Tibial nerve (tissue), 4 donors: ENCODE data around the gene EPHA6. TPM values are rescaled to one million over a fixed set of nuclear protein-coding genes. Genes with fewer than 3 reads are reported as not detected.

ENCODE experiments used
- DNase-seq, 2 donors: peaks; one replicate each; pipeline ENCODE4 v3.0.0-alpha.2; 2019; ENCODE audit warnings: low spot score in 2 of 2
- H3K27ac ChIP-seq, 4 donors: fragments of 200-600 bp; sonication (generic) in 3 of 4; one replicate each; pipeline ENCODE4 v1.5.1; 2017 to 2019; ENCODE audit warnings: mild to moderate bottlenecking in 1 of 4
- H3K27me3 ChIP-seq, 2 donors: fragments of 200-600 bp; sonication (generic) in 1 of 2; one replicate each; pipeline versions ENCODE4 v1.5.1 to v1.6.0; 2017 to 2019
- H3K36me3 ChIP-seq, 3 donors: fragments of 200-600 bp; sonication (generic); one replicate each; pipeline ENCODE4 v1.5.1; 2018 to 2019
- H3K4me1 ChIP-seq, 4 donors: fragments of 200-600 bp; sonication (generic) in 3 of 4; one replicate each; pipeline ENCODE4 v1.5.1; 2017 to 2019
- H3K4me3 ChIP-seq, 4 donors: fragments of 200-600 bp; sonication (generic) in 3 of 4; one replicate each; pipeline ENCODE4 v1.5.1; 2017 to 2019; ENCODE audit warnings: mild to moderate bottlenecking in 1 of 4, moderate library complexity in 1 of 4
- H3K9me3 ChIP-seq, 4 donors: fragments of 200-600 bp; sonication (generic) in 3 of 4; one replicate each; pipeline ENCODE4 v1.5.1; 2017 to 2019
- EP300 ChIP-seq, 2 donors: sonication (generic); formaldehyde crosslinking; IDR thresholded peaks; one replicate each; pipeline ENCODE4 v1.6.1; 2017; ENCODE audit warnings: antibody characterized with exemption in 2 of 2, mild to moderate bottlenecking in 1 of 2
- POLR2A ChIP-seq, 2 donors: fragments of 450-650 bp; IDR thresholded peaks; one replicate each; pipeline ENCODE4 v1.6.1; 2017; ENCODE audit warnings: antibody characterized with exemption in 2 of 2, mild to moderate bottlenecking in 2 of 2, moderate library complexity in 2 of 2
- WGBS, 2 donors: methylation state at CpG; one replicate each; pipeline ENCODE4 v1.1.5; 2018; 5-methylcytosine and 5-hydroxymethylcytosine counted together
- total RNA-seq, 4 donors: library from RNA; depleted of rRNA; stranded (reverse); fragments of >200 nt; gene quantifications; one replicate each; pipeline ENCODE4 v1.1.0, GENCODE V29; 2016
- TF ChIP-seq, protein P1 (sequence below), 5 experiments: fragments of 200-600 bp in 3 of 5; fragments of 450-650 bp in 2 of 5; sonication (generic) in 3 of 5; IDR thresholded peaks; one replicate each; pipeline ENCODE4 v1.5.1; 2016 to 2019; ENCODE audit warnings: antibody characterized with exemption in 5 of 5, mild to moderate bottlenecking in 3 of 5, moderate library complexity in 2 of 5

Gene EPHA6
- total RNA-seq, 4 donors from 2014 or later: 0.30 to 1.3 (median 0.61) TPM

DNA sequence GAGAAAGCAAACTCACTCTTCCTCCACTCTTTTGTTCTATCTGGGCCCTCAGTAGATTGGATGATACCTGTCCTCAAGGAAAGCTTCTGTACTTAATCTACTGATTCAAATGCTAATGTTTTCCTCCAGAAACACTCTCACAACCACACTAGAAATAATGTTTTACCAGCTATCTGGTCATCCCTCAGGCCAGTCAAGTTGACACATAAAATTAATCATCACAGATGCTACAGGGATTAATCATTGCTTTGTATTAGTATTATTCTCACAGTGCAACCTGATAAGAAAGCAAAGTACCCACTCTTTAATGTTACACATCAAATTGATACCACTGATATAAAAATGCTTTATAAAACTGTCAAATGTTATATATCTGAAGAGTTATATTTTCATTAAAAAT is 897.3 kb downstream of the EPHA6 start:
- Histone ChIP-seq H3K36me3 (no peaks in the 10 kb centered on the region), H3K27ac (no peak overlapping the region), H3K4me1 (no peaks in the 10 kb centered on the region), H3K9me3 (no peaks in the 10 kb centered on the region), H3K27me3 (no peaks in the 10 kb centered on the region), H3K4me3 (no peak overlapping the region)
- no peak for DNase-seq
- TF ChIP-seq, protein P1, sequence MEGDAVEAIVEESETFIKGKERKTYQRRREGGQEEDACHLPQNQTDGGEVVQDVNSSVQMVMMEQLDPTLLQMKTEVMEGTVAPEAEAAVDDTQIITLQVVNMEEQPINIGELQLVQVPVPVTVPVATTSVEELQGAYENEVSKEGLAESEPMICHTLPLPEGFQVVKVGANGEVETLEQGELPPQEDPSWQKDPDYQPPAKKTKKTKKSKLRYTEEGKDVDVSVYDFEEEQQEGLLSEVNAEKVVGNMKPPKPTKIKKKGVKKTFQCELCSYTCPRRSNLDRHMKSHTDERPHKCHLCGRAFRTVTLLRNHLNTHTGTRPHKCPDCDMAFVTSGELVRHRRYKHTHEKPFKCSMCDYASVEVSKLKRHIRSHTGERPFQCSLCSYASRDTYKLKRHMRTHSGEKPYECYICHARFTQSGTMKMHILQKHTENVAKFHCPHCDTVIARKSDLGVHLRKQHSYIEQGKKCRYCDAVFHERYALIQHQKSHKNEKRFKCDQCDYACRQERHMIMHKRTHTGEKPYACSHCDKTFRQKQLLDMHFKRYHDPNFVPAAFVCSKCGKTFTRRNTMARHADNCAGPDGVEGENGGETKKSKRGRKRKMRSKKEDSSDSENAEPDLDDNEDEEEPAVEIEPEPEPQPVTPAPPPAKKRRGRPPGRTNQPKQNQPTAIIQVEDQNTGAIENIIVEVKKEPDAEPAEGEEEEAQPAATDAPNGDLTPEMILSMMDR (IDR thresholded peaks at IDR 0.05): no peak
- TF ChIP-seq POLR2A (IDR thresholded peaks at IDR 0.05) (no peak), EP300 (IDR thresholded peaks at IDR 0.05) (no peak)

DNA sequence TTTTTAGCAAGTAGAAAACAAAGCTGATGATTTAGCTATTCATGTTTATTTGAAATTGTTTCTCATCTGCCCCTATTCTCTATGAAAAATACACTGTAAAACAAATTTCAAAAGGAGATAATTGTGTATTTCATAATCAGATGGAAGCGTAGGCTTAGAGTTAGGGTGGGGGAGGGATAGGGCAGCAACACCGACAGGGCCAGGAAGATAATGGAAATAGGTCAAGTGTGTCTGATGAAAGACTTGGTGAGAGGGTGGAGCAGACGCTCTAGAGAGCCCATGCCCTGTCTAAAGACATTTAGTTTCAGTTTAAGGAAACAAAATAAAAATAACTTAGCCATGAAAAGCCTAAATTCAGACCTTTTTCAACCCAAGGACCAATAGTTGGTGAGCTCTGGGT is 898.5 kb downstream of the EPHA6 start:
- no peaks in the 10 kb centered on the region for H3K9me3 ChIP-seq
- DNase-seq: no peak
- no peaks in the 10 kb centered on the region for H3K36me3 ChIP-seq
- TF ChIP-seq, protein P1 (IDR thresholded peaks at IDR 0.05): no peak
- TF ChIP-seq EP300 (IDR thresholded peaks at IDR 0.05) (no peak), POLR2A (IDR thresholded peaks at IDR 0.05) (no peak)
- H3K4me1 ChIP-seq: no peaks in the 10 kb centered on the region
- no peak overlapping the region for H3K27ac ChIP-seq
- WGBS, 2 donors: 37 to 41% methylated on average over 3 of the region's 3 CpGs
- H3K4me3 ChIP-seq: no peak overlapping the region
- H3K27me3 ChIP-seq: no peaks in the 10 kb centered on the region

DNA sequence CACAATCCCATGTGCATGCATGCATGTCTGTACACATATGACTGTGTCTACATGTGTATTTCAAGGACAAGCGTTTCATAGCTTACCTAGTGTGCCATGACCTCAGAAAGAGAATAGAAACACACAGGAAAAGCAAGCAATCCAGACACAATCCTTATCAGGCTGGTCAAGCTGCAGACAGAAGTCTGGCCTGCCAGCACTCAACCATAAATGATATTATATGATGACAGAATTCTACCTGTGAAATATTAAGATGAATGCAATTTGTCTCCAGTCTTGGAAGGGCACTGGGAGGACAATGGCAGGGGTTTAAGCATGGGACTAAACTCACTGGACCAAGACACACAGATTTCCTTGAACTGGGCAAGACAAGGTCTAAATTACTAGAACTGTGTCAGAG is 899.2 kb downstream of the EPHA6 start:
- H3K4me3 ChIP-seq: no peak overlapping the region
- no peaks in the 10 kb centered on the region for H3K27me3 ChIP-seq
- H3K9me3 ChIP-seq: no peaks in the 10 kb centered on the region
- DNase-seq: no peak
- WGBS, 2 donors: 75 to 89% methylated on average over 1 of the region's 1 CpG
- TF ChIP-seq, protein P1 (IDR thresholded peaks at IDR 0.05): no peak
- TF ChIP-seq POLR2A (IDR thresholded peaks at IDR 0.05) (no peak), EP300 (IDR thresholded peaks at IDR 0.05) (no peak)
- no peaks in the 10 kb centered on the region for H3K4me1 ChIP-seq
- no peaks in the 10 kb centered on the region for H3K36me3 ChIP-seq
- no peak overlapping the region for H3K27ac ChIP-seq

DNA sequence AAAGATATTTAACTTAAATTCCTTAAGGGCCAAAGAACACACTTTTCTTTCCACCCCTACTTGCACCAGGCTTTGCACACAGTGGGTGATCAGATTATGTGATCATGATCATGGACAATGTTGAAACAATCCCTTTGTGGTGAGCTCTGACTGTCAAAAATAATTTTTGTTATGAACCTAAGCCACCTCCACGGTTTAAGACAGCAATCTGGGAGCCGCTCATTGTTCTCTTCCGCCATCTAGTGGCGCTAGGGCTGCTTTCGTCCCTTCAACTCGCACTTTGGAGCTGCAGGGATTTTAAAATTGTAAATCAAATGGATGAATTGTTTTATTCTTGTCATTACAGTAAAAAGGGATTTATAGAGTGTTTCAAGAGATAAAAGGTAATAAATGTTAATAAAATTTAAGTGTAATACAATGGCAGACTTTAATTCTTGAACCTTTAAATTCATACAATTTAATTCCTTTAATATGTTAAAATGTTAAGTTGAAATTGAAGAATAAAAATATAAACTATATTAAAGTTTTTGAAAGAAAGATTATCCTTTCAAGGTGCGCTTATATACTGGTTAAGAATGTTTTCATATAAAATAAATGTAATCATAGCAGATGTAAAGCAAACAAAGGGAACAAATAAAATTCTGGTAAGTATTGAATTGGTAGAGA is 904.9 kb downstream of the EPHA6 start:
- Histone ChIP-seq H3K27me3 (no peaks in the 10 kb centered on the region), H3K36me3 (no peaks in the 10 kb centered on the region), H3K9me3 (no peaks in the 10 kb centered on the region), H3K27ac (no peak overlapping the region), H3K4me1 (no peaks in the 10 kb centered on the region), H3K4me3 (no peak overlapping the region)
- WGBS, 2 donors: 5 to 6% methylated on average over 7 of the region's 7 CpGs
- TF ChIP-seq, protein P1 (IDR thresholded peaks at IDR 0.05): peak; percentile 34 to 86 (median 83)
- TF ChIP-seq EP300 (IDR thresholded peaks at IDR 0.05): no peak
- DNase-seq: peak; percentile 17 to 66

DNA sequence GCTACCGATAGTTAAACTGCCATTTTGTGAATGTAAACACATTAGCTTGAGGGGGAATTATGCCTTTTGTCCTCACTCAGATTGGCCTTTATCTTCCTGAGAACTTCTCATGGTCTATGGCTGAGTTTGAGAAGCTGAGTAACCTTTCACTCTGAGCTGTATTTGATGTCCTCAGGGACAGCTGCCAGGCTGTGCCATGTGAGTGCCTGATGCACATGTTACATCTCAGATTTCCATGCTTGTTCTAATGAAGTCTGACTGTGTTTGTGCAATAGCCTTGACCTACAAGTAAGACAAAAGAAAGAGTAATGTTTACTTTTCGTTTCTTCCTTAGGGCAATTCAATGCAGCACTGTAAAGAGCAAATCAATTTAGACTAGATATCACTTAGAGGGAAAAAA is 906.0 kb downstream of the EPHA6 start:
- Histone ChIP-seq H3K4me3 (no peak overlapping the region), H3K36me3 (no peaks in the 10 kb centered on the region), H3K27ac (no peak overlapping the region), H3K4me1 (no peaks in the 10 kb centered on the region), H3K9me3 (no peaks in the 10 kb centered on the region), H3K27me3 (no peaks in the 10 kb centered on the region)
- DNase-seq: no peak
- TF ChIP-seq, protein P1 (IDR thresholded peaks at IDR 0.05): no peak
- no peak for TF ChIP-seq EP300 (IDR thresholded peaks at IDR 0.05)
- no peak for TF ChIP-seq POLR2A (IDR thresholded peaks at IDR 0.05)
- 68 to 81% methylated on average over 2 of the region's 2 CpGs for WGBS, 2 donors
